Right lobe of liver (tissue), 4 donors: ENCODE results near the gene JUP.

ENCODE experiments used
- CTCF ChIP-seq, 4 donors: fragments of 200-600 bp in 3 of 4; fragments of 450-650 bp in 1 of 4; IDR thresholded peaks; one replicate each; pipeline versions ENCODE4 v1.5.1 to v1.8.0; 2016 to 2022; ENCODE audit warnings: antibody characterized with exemption in 4 of 4, mild to moderate bottlenecking in 2 of 4
- POLR2A ChIP-seq: fragments of 450-650 bp; IDR thresholded peaks from one replicate; pipeline ENCODE4 v1.6.1; 2017; ENCODE audit warnings: antibody characterized with exemption, mild to moderate bottlenecking
- donor health status: DM: no; HTN: no; CAD: no.
- donor health status: DM: no; HTN: no; CAD: no.
- donor health status: DM: no; HTN: yes; CAD: no.

GRCh38 chr17:41750862-41751261, 35.6 kb downstream of the JUP start:
- TF ChIP-seq CTCF (IDR thresholded peaks at IDR 0.05) (no peak), POLR2A (no peak)
